Posterior vena cava (tissue), 2 donors: ENCODE data around the gene TNFAIP6. TPM values are rescaled to one million over a fixed set of nuclear protein-coding genes. Genes with fewer than 3 reads are reported as not detected.
"Not testable (repeated sequence)": the region's sequence is repeated elsewhere in the genome, so short reads cannot be mapped to it uniquely, and the experiment has no call there.

ENCODE experiments used
- DNase-seq: peaks from one replicate; pipeline ENCODE4 v3.0.0-alpha.2; 2020; ENCODE audit warnings: low spot score
- intact Hi-C, 2 donors: fragments of 100-400 bp; cut with DNase I; formaldehyde crosslinking; loops; one replicate each; pipeline versions ENCODE4 v1.14.1 to v1.14.2; 2022 to 2023
- long read RNA-seq, 2 donors: library from polyadenylated mRNA; unstranded; transcript quantifications; one replicate each; pipeline ENCODE4 v2.0.0, GENCODE V29; 2020 to 2021
- total RNA-seq, 2 donors: library from RNA; stranded (reverse); fragmentation: NEBNext Ultra II Directional; extraction: Animal tissue kit (Norgen Biotek cat#: 25700); gene quantifications; one replicate each; pipeline ENCODE4 v1.2.1, GENCODE V29; 2021
- donor health status: DM: yes; HTN: yes; CAD: no.
- donor health status: DM: yes; HTN: yes; CAD: no.

Gene TNFAIP6
- 1 to 10 TPM; 2.4 to 4.4 TPM for total RNA-seq
- long read RNA-seq, donor 1, partial matches to known transcripts = 0 of 2 reads
- long read RNA-seq, donor 1, other reads (novel, unspliced or antisense) = 0 of 2 reads
- long read RNA-seq, donor 2, transcript TNFAIP6-201 (6 exons, 1,424 nt) = major isoform, 6 of 8 reads
- long read RNA-seq, donor 2, partial matches to known transcripts = 2 of 8 reads
- long read RNA-seq, donor 2, other reads (novel, unspliced or antisense) = 0 of 8 reads

DNA sequence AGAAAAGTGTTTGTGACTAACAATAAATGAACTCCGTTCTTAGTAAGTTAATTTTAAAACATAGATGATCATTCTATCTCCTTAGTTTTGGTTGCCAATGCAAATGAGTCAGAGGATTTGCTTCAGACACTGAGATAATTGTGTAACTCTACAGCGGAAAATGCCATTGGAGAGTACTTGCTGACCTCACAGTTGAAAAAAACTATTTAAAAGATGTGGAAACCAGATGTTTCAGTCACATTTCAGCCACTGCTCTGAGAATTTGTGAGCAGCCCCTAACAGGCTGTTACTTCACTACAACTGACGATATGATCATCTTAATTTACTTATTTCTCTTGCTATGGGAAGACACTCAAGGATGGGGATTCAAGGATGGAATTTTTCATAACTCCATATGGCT lies at the start of gene TNFAIP6:
Gene TNFAIP6, plus strand, starts transcription at position 234 of the 400 bp plus-strand sequence. Its CDS starts 75 bp downstream, at position 309.
- intact Hi-C loops = no loop called here
- DNase-seq = no peak

GRCh38 chr2:151310313-151310712 lies 47.1 kb upstream of the TNFAIP6 start:
- intact Hi-C loops, DNase-seq: not testable (repeated sequence)

- DNase-seq, intact Hi-C loops: not testable (repeated sequence)
These were observed 45.0 kb upstream of the TNFAIP6 start for GRCh38 chr2:151312440-151312839.

DNA sequence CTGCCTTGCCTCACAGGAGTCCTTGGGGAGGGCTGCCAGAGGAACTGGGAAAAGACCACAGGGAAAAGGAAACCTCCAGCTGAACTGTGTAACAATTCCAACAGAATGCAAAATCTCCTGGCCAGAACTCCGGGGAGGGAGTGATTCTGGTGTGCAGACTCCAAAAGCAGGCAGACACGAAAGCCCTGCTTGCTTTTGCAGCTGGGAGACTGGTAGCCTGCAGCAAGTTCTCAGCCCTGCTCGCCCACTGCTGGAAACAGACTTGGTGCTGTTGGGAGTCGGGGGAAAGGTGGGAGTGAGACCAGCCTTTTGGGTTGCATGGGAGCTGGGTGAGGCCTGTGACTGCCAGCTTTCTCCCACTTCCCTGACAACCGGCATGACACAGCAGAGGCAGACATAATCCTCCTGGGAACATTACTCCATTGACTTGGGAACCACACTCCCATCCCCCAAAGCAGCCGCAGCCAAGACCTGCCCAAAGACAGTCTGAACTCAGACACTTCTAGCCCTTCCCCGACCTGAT lies 42.0 kb upstream of the TNFAIP6 start:
- DNase-seq = no peak
- intact Hi-C loops = no loop called here

DNA sequence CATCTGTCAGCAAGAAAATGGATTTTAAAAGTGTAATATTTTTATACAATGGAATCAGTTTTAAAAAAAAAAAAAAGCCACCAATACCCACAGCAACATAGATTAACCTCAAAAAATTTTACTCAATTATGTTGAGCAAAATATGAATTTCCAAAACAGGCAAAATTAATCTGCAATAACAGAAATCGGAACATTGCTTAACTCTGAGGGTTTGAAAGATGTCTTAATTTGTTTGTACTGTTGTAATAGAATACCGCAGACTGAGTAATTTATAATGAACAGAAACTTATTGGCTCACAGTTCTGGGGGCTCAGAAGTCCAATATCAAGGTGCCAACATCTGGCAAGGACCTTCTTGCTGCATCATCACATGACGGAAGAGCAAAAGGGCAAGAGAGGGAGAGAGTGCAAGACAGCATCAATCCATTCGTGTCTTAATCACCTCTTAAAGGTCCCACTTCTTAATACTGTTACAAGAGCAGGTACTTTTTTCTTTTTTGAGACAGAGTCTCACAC lies 31.8 kb upstream of the TNFAIP6 start:
- DNase-seq = no peak
- intact Hi-C loops = no loop called here

GRCh38 chr2:151326554-151326953 lies 30.8 kb upstream of the TNFAIP6 start:
- no peak for DNase-seq
- intact Hi-C loops = no loop called here

GRCh38 chr2:151329998-151330397 lies 27.4 kb upstream of the TNFAIP6 start:
- intact Hi-C loops = no loop called here
- DNase-seq = no peak

DNA sequence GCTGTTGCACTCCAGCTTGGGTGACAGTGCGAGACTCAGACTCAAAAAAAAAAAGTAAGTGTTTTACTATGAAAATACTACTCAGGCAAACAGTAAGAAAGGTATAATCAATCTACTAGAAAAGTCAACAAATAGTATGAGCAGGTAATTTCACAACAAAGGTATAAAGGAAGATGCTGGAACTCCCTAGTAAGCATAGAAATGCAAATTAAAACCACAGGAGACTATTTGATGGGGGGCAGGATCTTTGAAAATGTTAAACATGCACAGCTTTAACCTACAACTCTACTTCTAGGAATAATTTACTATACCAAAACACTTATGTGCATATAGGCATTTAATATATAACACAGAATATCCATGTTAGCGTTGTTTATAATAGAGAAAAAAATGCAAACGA lies 24.3 kb upstream of the TNFAIP6 start:
- DNase-seq = no peak
- intact Hi-C loops = no loop called here

GRCh38 chr2:151334082-151334815 lies 23.1 kb upstream of the TNFAIP6 start:
- intact Hi-C loops = no loop called here
- DNase-seq = no peak

- intact Hi-C loops = no loop called here
- no peak for DNase-seq
These were observed 20.5 kb upstream of the TNFAIP6 start for GRCh38 chr2:151336863-151337371.

- intact Hi-C loops = no loop called here
- DNase-seq = no peak
These were observed 19.7 kb upstream of the TNFAIP6 start for GRCh38 chr2:151337643-151338042.

- no peak for DNase-seq
- intact Hi-C loops = no loop called here
These were observed 19.3 kb upstream of the TNFAIP6 start for GRCh38 chr2:151338115-151338514.

GRCh38 chr2:151343073-151343472 lies 14.3 kb upstream of the TNFAIP6 start:
- no peak for DNase-seq
- intact Hi-C loops = no loop called here

GRCh38 chr2:151344191-151344590 lies 13.2 kb upstream of the TNFAIP6 start:
- DNase-seq, intact Hi-C loops: not testable (repeated sequence)

- intact Hi-C loops = no loop called here
- DNase-seq = no peak
These were observed 12.5 kb upstream of the TNFAIP6 start for GRCh38 chr2:151344906-151345305.

- intact Hi-C loops = no loop called here
- no peak for DNase-seq
These were observed 10.1 kb upstream of the TNFAIP6 start for GRCh38 chr2:151347294-151347693.

DNA sequence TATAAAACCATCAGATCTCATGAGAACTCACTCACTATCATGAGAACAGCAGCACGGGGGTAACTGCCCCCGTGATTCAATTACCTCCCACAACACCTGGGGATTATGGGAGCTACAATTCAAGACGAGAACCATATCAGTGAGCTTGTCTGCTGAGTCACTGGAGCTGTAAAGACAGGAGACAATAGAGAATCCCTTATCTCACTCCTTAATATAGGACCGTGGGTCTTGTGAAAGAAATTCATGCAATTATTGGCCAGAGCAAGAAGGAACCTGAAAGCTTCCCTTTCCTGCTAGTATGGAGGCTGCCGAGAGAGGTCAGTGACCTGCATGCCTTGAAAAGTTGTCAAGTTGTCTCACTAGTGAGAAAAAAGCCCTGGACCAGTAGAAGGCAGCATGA lies 9.5 kb upstream of the TNFAIP6 start:
- no peak for DNase-seq

DNA sequence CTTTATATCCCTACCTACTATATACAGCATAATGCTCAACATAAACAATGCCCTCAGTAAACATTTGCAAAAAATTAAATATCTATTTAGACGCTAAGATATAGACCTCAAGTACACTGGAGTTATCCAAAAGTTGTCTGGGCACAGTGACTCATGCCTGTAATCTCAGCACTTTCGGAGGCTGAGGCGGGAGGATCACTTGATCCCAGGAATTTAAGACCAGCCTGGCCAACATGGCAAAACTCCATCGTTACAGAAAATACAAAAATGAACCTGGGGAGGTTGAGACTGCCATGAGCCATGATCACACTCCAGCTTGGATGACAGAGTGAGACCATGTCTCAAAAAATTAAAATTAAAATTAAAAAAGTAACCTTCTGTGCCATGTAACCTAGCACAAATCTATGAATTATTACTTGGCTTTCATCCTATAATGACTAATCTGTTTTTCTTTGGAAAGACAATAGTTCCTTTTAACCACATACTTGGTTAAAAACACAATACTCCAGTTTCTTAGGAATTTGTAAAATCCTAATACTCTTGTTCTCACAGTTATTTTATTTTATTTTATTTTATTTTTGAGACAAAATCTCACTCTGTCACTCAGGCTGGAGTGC lies 6.7 kb upstream of the TNFAIP6 start:
- intact Hi-C loops = no loop called here
- DNase-seq = no peak

More for the DNA sequence above, 9.5 kb upstream of the TNFAIP6 start:
- intact Hi-C loops = no loop called here

DNA sequence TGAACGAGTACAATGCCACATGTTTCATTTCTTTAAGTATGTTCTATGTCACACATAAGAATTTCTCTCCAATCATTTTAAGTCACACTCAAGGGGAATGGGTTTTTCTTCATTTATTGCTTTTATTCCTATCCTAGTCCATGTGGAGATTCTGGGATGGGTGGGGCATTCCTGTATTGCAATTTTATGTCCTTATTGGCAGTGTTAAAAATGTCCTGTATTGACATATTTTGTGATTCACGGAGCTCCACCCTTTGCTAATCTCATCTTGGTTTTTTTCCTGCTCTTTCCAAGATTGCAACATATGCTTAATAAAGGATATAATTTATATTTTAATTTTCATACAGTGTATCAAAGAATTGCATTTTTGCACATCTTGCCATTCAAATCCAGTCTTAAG lies 3.4 kb upstream of the TNFAIP6 start:
- intact Hi-C loops = no loop called here
- no peak for DNase-seq

DNA sequence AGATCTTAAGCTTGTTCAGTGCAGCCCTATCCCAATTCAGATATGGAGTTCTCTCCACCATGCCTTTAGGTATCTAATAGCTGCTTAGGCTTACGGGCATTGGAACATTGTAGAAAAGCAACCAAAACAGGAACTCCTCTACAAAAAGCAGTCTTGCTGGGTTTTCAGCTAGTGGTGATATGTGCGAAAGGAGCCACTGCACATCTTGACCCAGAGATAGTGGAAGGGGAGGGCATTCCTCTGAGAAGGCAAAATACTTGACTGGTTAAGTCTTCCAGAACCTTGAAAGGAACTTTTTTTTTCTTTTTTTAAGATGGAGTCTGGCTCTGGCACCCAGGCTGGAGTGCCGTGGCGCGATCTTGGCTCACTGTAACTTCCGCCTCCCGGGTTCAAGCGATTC lies 2.6 kb upstream of the TNFAIP6 start:
- no peak for DNase-seq

More for the DNA sequence above, 2.6 kb upstream of the TNFAIP6 start:
- intact Hi-C loops = no loop called here
